Lung (tissue), 13 donors: ENCODE results near the gene CDKN1C. TPM values are rescaled to one million over a fixed set of nuclear protein-coding genes. Genes with fewer than 3 reads are reported as not detected.

ENCODE experiments used
- ATAC-seq: fragments of 200-7000 bp; cut with Tn5 transposase; one replicate; pipeline ENCODE4 v1.9.1; 2020; ENCODE audit warnings: moderate number of reproducible peaks; ENCODE audit not compliant: insufficient read depth, low FRiP score
- DNase-seq, 3 donors: peaks; one replicate each; pipeline ENCODE4 v3.0.0-alpha.2; 2013 to 2017
- H3K27ac ChIP-seq, 2 donors: one replicate each; pipeline ENCODE4 v1.5.1; 2013; ENCODE audit warnings: mild to moderate bottlenecking in 2 of 2, moderate library complexity in 2 of 2, control low read depth in 1 of 2, inconsistent platforms in 1 of 2, low read depth in 1 of 2, low read length in 1 of 2
- H3K27me3 ChIP-seq, 3 donors: one replicate each; pipeline ENCODE4 v1.5.1; 2013; ENCODE audit warnings: low read length in 2 of 3; ENCODE audit not compliant: control insufficient read depth in 3 of 3, insufficient read depth in 3 of 3
- H3K36me3 ChIP-seq, 4 donors: one replicate each; pipeline ENCODE4 v1.5.1; 2013; ENCODE audit warnings: low read length in 4 of 4, mild to moderate bottlenecking in 1 of 4, moderate library complexity in 1 of 4; ENCODE audit not compliant: control insufficient read depth in 4 of 4, insufficient read depth in 4 of 4
- H3K4me1 ChIP-seq, 5 donors: one replicate each; pipeline ENCODE4 v1.5.1; 2013; ENCODE audit warnings: low read length in 5 of 5, mild to moderate bottlenecking in 2 of 5, moderate library complexity in 1 of 5; ENCODE audit not compliant: control insufficient read depth in 5 of 5, insufficient read depth in 5 of 5
- H3K4me3 ChIP-seq: one replicate; pipeline ENCODE4 v1.5.1; 2013; ENCODE audit warnings: mild to moderate bottlenecking, control low read depth, moderate library complexity
- H3K9ac ChIP-seq, 2 donors: one replicate each; pipeline ENCODE4 v1.5.1; 2013; ENCODE audit warnings: low read length in 2 of 2, control low read depth in 1 of 2; ENCODE audit not compliant: insufficient read depth in 1 of 2
- H3K9me3 ChIP-seq, 4 donors: one replicate each; pipeline ENCODE4 v1.5.1; 2013; ENCODE audit warnings: low read length in 3 of 4, mild to moderate bottlenecking in 1 of 4, moderate library complexity in 1 of 4; ENCODE audit not compliant: control insufficient read depth in 4 of 4, insufficient read depth in 3 of 4
- WGBS, 2 donors: extraction: QIAGEN DNeasy Blood & Tissue Kit; methylation state at CpG; one replicate each; pipeline ENCODE4 v1.1.7; 2013; 5-methylcytosine and 5-hydroxymethylcytosine counted together
- polyA plus RNA-seq, 2 donors: library from polyadenylated mRNA; stranded (reverse); fragments of 200-250 nt; gene quantifications; one replicate each; pipeline ENCODE4 v1.2.1, GENCODE V29; 2013
- small RNA-seq: library from RNA; depleted of rRNA; stranded (forward); fragments of <200 nt; gene quantifications from one replicate; pipeline ENCODE3, GENCODE V24; 2014; ENCODE audit warnings: low replicate concordance
- total RNA-seq, 2 donors: library from RNA; depleted of rRNA in 1 of 2; stranded (reverse); fragments of >200 nt in 1 of 2; gene quantifications; one replicate each; pipeline ENCODE4 v1.2.1, GENCODE V29; 2014 to 2021
- TF ChIP-seq, protein P1 (sequence below): IDR thresholded peaks from 2 replicates; pipeline ENCODE4 v1.5.1; 2012; ENCODE audit warnings: mild to moderate bottlenecking; ENCODE audit errors: control extremely low read depth, extremely low read depth
- donor health status: control.
- donor health status: control.
- donor health status: Bipolar disorder and iron deficiency.
- donor health status: healthy.
- donor health status: DM: yes; HTN: yes; CAD: no.

CDKN1C gene
- total and polyA plus RNA-seq, 4 donors = 9.9 to 123 (median 26.8) TPM

DNA sequence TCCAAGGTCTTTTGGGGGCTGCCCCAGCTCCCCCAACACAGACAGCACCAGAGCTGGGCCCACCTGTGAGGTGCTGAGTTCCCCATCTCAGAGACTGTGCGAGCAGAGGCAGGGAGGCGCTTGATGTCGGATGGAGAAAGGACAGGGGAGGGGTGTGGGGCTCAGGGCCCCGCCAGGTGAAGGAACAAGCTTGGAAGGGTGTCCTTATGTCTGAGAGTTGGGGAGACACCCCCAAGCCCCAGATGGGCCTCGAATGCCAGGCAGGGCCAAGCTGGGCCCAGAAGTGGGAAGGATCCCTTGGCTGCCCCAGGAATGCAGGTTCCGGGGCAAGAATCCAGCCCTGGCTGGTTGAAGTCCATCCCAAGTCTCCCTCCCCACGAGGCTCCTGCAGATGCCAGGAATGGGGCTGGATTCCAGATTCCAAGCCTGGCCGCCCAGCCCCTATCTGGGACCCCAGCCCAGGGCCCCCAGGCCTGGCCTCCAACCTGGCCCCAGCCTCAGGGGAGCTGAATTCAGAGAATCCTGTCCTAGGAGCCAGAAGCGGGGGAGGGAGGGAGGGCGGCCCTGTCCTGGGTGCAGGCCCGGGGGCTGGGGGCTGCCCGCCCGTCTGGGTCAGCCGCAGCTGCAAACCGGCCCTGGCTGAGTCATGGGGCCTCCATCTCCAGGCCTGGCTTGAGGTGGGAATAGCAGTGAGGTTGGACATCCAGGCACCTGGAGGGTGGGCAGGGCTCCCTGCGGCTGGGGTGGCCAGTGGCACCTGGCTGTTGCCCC, 50.9 kb downstream of the CDKN1C start:
- Histone ChIP-seq H3K9me3 (no peaks in the 10 kb centered on the region), H3K4me3 (no peak overlapping the region), H3K9ac (no peak overlapping the region), H3K4me1 (peaks cover 0 to 54% (median 16%) of the 10 kb centered on the region in 5 donors), H3K27ac (no peak overlapping the region), H3K36me3 (no peaks in the 10 kb centered on the region), H3K27me3 (no peaks in the 10 kb centered on the region)
- ATAC-seq = no peak
- 88 to 93% methylated on average over 14 to 16 of the region's 16 CpGs for WGBS, 2 donors
- TF ChIP-seq, protein P1, sequence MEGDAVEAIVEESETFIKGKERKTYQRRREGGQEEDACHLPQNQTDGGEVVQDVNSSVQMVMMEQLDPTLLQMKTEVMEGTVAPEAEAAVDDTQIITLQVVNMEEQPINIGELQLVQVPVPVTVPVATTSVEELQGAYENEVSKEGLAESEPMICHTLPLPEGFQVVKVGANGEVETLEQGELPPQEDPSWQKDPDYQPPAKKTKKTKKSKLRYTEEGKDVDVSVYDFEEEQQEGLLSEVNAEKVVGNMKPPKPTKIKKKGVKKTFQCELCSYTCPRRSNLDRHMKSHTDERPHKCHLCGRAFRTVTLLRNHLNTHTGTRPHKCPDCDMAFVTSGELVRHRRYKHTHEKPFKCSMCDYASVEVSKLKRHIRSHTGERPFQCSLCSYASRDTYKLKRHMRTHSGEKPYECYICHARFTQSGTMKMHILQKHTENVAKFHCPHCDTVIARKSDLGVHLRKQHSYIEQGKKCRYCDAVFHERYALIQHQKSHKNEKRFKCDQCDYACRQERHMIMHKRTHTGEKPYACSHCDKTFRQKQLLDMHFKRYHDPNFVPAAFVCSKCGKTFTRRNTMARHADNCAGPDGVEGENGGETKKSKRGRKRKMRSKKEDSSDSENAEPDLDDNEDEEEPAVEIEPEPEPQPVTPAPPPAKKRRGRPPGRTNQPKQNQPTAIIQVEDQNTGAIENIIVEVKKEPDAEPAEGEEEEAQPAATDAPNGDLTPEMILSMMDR = no peak
- DNase-seq = peak; percentile 46 to 59 (median 56)

DNA sequence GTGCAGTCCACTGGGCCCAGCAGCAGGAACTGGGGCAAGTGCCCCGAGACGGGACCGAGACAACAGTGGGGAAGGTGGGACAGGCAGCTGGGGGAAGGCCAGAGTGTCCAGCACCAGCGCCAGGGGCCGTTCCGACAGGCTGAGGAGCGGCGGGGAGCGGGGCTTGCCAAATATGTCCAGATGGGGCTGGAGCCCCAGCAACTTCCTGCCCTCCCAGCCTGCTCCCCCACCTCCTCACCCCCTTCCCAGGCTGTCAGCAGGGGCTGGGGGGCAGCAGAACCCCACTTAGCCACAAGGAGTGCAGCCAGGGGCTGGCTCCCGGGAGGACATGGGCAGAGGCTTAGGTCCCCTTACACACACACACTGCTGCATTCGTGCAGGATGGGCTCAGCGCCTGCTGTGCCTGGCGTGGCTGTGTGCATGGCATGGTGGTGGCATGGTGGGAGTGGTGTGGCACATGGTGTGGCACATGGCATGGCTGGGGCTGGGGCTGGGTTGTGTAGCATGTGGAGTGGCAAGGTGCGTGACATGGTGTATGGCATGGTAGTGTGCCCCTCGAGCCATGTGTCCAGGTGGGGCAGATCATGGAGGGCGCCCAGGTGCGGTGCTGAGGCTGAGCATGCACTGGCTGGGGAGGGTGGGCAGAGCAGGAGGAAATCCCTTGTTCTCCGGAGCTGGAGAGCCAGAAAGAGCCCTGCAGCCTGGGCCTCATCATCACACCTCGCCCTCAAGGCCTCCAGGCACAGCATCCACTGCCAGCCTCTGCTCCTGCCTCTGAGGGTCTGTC, 51.7 kb downstream of the CDKN1C start:
- no peak overlapping the region for H3K9ac ChIP-seq
- TF ChIP-seq, protein P1 = no peak
- H3K36me3 ChIP-seq = no peaks in the 10 kb centered on the region
- 88 to 94% methylated on average over 19 of the region's 19 CpGs for WGBS, 2 donors
- peak in 1 of 3 donors; percentile 60 for DNase-seq
- H3K27ac ChIP-seq = no peak overlapping the region
- peaks cover 0 to 47% (median 16%) of the 10 kb centered on the region in 5 donors for H3K4me1 ChIP-seq
- no peak overlapping the region for H3K4me3 ChIP-seq
- peaks cover 0 to 4% (median under 1%) of the 10 kb centered on the region in 4 donors for H3K9me3 ChIP-seq
- no peaks in the 10 kb centered on the region for H3K27me3 ChIP-seq
- no peak for ATAC-seq

Small RNA genes lying within 50 kb of the gene (small RNA-seq; reads per million reads assigned to genes)
- gene AC013791.1 = not detected

Other genes starting within 250 kb of the CDKN1C start
- 10 to 100 TPM in 1 of 2 donors, 1 to 10 TPM in 1; 2.9 to 14.5 TPM for gene KCNQ1OT1, start 185.8 kb downstream of the CDKN1C start, total RNA-seq
- under 1 TPM; 0.02 to 0.55 TPM for gene KCNQ1OT1, start 185.8 kb downstream of the CDKN1C start, polyA plus RNA-seq
- 10 to 100 TPM in 1 of 2 donors, under 1 TPM in 1; 0.60 to 22.0 TPM for gene PHLDA2, start 43.6 kb upstream of the CDKN1C start, total RNA-seq
- 10 to 100 TPM; 24.1 to 49.2 TPM for gene PHLDA2, start 43.6 kb upstream of the CDKN1C start, polyA plus RNA-seq
- gene NAP1L4, start 106.6 kb upstream of the CDKN1C start, total RNA-seq = 100 to 1,000 TPM in 1 of 2 donors, 10 to 100 TPM in 1; 81.6 to 191 TPM
- gene NAP1L4, start 106.6 kb upstream of the CDKN1C start, polyA plus RNA-seq = 10 to 100 TPM; 56.3 to 73.0 TPM
- 10 to 100 TPM; 27.3 to 62.3 TPM for gene CARS1, start 171.6 kb upstream of the CDKN1C start, total RNA-seq
- 10 to 100 TPM; 30.4 to 45.0 TPM for gene CARS1, start 171.6 kb upstream of the CDKN1C start, polyA plus RNA-seq